HG03280 (cell line): ENCODE measurements around the gene DAB2.
"Not testable (repeated sequence)": the region's sequence is repeated elsewhere in the genome, so short reads cannot be mapped to it uniquely, and the experiment has no call there.

ENCODE experiments used
- ATAC-seq: cut with Tn5 transposase; IDR thresholded peaks from one replicate; pipeline ENCODE4 v1.9.1; 2021; ENCODE audit warnings: mild to moderate bottlenecking, moderate library complexity; ENCODE audit not compliant: unreplicated experiment

The DAB2 gene

DNA sequence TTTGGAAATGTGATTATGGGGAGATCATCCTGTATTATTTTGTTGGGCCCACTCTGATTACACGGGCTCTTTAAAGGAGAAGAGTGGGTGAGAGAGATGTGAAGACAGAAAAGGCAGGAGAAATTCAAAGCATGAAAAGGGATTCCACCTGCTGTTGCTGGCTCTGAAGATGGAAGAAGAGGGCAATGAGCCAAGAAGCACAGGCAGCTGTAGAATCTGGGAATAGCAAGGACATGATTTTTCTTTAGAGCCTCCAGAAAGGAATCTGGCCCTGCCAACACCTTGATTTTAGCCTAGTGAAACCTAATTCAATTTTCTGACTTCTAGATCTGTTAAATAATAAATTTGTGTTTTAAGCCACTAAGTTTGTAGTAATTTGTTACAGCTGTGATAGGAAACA lies 71.8 kb downstream of the DAB2 start:
- no peak for ATAC-seq

DNA sequence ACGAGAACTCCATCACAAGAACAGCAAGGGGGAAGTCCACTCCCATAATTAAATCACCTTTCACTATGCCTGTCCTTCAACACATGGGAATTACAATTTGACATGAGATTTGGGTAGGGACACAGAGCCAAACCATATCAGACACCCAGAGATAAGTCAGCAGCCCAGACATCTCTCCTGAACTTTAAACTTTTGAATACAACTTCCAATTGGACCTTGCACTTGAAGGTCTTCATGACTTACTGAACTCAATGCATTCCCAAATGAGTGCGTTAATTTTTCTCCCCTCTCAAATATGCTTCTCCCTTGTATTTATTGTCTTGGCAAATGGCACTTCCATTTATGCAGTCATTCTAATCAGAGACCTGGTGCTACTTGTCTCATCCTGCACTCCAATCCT lies 72.6 kb downstream of the DAB2 start:
- ATAC-seq: no peak

DNA sequence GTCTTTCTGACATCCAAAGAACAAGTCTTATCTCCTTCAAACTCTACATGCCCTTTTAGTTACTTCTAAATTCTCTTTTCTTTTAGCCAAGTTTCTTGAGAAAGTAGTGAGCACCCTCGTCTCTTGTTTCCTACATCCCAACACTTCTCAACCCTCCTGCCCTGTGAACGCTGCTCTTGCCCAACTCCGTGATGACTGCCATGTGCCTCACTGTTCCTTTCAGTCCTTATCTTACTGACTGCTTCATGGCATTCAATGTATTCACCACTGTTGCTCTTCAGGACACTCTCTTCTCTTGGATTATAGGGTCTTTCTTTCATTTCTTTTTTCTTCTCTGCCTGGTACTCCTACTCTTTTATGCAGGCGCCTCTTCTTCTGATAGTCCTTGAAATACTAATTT lies 75.3 kb downstream of the DAB2 start:
- ATAC-seq: no peak

DNA sequence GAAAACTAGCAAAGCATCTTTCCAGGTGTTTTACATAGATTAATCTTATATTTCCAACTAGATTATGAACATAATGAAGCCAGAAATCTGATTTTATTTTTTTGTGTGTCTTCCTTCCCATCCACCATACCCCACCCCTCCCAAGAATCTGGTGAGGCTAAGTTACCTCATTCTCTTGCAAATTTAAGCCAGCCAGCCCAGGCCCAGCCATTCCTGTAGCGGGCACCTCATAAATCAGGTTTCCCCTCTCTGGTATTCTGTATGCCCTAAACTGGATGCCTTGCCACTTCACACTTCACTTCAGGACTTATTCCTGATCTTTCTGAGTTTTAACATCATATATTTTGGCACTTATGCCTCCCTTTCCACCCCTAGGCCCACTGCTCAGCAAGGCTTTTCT lies 82.3 kb downstream of the DAB2 start:
- no peak for ATAC-seq

DNA sequence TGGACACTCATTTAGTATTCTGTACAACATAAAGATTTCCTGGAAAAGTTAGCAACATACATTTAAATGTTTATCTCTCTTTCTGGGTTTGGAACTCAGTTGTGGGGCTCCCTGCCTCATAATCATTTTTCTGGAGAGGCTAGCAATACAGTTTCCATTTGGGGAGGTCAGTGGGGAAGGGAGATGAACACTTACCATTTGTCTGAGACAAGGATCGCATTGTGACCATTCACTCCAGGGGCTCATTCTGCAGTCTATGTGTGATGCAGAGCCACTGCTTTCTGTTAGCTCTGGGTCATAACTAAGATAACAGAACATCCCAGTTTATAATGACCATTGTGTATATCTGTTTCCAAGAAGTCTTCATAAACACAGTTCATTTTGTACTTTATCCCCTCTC lies 82.9 kb downstream of the DAB2 start:
- ATAC-seq: no peak

DNA sequence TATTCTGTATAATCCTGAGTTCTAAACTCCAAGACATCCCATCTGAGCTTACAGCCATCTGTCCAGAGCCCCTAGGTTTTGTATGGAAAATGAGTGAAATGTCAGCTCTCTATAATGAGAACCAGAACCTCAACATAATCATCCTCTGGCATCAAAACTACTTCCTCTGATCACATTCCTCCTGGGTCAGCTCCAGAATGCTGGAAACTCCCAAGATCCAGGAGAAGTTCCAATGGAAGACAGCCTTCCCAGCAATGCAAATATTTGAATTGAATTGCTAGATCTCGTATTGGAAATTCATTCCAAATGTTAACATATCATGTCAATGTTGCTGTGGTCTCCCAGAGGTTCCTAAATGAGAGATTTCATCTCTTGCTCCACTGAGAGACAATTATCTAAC lies 84.3 kb downstream of the DAB2 start:
- no peak for ATAC-seq

DNA sequence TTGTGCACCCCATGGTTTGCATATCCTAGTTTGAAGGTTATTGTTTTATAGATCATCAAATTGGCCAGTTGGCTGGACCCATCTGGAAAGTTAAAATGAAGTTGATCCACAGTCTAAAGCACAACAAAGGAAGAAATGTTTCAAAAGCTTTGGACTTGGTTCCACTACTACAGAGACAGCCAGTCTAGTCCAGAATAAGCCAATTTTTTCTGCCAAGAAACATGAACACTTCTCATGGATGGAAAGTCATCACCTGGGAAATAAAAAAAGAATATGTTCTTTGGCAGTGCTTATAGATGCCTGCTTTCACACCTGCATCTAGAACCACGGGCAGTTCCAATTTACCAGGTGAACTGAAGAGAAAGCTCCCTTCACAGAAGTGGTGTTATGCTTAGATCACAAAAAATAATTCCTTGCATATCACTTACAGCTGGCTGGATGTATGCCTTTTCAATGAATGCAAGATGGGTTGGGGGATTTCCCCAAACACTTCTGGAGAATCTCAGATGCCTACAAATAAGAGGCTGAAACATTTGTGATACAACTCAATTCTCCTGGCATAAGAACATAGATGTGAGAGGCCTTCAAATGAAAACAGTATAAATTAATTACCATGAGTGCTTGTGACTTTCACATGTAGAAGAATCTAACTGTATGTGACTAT lies 87.4 kb downstream of the DAB2 start:
- ATAC-seq: no peak

DNA sequence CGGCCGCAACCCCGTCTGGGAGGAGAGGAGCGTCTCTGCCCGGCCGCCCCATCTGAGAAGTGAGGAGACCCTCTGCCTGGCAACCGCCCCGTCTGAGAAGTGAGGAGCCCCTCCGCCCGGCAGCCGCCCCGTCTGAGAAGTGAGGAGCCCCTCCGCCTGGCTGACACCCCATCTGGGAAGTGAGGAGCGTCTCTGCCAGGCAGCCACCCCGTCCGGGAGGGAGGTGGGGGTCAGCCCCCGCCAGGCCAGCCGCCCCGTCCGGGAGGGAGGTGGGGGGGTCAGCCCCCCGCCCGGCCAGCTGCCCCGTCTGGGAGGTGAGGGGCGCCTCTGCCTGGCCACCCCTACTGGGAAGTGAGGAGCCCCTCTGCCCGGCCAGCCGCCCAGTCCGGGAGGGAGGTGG lies 90.5 kb downstream of the DAB2 start:
- not testable (repeated sequence) for ATAC-seq

DNA sequence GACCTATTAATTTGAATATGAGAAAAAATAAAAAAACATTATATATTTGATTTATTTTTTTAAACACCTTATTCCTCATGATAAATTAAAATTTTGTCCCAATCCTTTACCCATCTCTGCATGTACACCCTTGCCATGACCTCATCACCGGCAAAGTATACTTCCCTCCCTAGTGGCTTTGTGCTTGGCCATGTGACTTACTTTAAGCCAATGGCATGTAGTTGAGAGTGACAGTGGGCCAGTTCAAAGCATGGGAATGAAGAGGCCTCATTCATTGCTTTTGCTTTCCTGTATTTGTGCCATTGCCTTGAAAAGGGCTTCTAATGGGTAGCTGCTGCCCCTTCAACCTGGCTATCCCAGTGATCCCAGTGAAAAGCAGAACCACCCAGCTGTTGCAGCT lies 91.7 kb downstream of the DAB2 start:
- no peak for ATAC-seq

DNA sequence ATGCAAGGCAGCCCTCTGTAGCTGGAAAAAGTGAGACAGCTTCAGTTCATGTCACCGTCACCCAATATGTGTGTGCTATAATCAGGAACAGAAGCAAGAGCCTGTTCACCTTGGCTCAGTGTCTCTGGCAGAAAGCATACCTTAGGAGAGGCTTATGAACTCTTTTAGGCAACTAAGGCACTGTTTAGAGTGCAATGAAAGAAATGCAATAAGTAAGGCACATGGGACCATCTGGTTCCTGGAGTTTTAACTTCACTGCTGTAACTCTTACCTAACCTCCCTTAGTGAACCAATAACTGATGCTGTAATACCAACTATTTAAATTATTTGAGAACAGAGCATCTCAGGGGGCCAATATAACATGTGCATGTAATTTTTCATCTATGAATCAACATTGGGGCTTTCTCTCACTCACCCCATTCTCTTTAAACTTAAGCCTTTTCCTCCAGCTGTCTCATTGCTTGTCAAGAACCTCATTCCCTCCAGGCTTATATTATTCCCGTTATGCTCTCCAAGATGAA lies 92.9 kb downstream of the DAB2 start:
- ATAC-seq: no peak

DNA sequence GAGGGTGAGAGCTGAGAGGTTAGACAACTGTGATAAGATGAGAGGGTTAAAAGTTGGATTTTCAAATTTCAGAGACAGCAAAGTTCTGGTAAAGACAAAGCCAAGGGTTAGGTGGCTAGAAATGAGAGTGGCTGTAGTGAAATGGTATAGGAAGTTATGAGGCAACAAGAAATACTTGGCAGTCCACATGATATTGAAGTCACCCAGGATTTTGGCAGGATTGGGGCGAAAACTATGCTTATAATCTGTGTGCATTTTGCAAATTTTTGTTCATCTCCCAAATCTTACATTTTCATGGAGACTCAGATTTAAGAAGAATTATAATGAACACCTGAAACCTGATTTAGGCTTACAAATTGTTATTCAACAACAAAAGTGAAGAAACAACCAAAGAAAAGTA lies 96.0 kb downstream of the DAB2 start:
- ATAC-seq: no peak

DNA sequence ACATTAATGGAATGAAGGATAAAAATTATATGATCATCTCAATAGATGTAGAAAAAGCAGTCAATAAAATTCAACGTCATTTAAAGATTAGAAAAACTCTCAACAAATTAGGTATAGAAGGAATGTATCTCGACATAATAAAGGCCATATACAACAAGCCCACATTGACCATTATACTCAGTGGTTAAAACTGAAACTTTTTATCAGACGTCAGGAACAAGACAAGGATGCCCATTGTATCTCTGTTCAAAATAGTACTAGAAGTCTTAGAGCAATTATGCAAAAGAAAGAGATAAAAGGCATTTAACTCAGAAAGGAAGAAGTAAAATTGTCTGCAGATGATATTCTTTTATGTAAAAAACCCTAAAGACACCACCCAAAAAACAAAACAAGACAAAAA lies 101.2 kb downstream of the DAB2 start:
- no peak for ATAC-seq
